IMR-90 (cell line): ENCODE results near the gene PRRC2B. TPM values are rescaled to one million over a fixed set of nuclear protein-coding genes. Genes with fewer than 3 reads are reported as not detected.

Source experiments
- ATAC-seq: fragments of 200-7000 bp; cut with Tn5 transposase; 2 replicates; pipeline ENCODE4 v1.9.1; 2020; ENCODE audit warnings: low read depth, mild to moderate bottlenecking, moderate library complexity
- BruUV-seq: library from RNA; stranded (reverse); fragments of 400-500 nt; replicated peaks from 2 replicates; lab custom pipeline; 2021; lab: Mats Ljungman, UMichigan
- CTCF ChIA-PET: fragments of 300-600 bp; formaldehyde crosslinking; extraction: SDS; loops from one replicate; lab custom pipeline; 2021; ENCODE audit warnings: antibody characterized with exemption; lab: Yijun Ruan, JAX
- POLR2A ChIA-PET: fragments of 300-600 bp; sonication (Branson Sonifier 250); formaldehyde crosslinking; loops from one replicate; lab custom pipeline; 2022; ENCODE audit warnings: antibody characterized with exemption; ENCODE audit not compliant: unreplicated experiment; lab: Charles Lee
- DNase-seq: peaks from one replicate; pipeline ENCODE4 v3.0.0; 2013
- H2AFZ ChIP-seq: replicated peaks from 2 replicates; pipeline ENCODE3; 2013; ENCODE audit warnings: low read length, mild to moderate bottlenecking; ENCODE audit not compliant: poor library complexity
- H2AK5ac ChIP-seq: 2 replicates; pipeline ENCODE4 v1.6.1; 2013; ENCODE audit warnings: low read depth, low read length, inconsistent platforms
- H2AK9ac ChIP-seq: replicated peaks from 2 replicates; pipeline ENCODE3; 2013; ENCODE audit warnings: mild to moderate bottlenecking, low read depth, low read length, moderate library complexity; ENCODE audit not compliant: poor library complexity
- H2BK120ac ChIP-seq: 2 replicates; pipeline ENCODE4 v1.6.1; 2013; ENCODE audit warnings: low read depth, low read length, inconsistent platforms
- H2BK15ac ChIP-seq: 3 replicates; pipeline ENCODE4 v1.6.1; 2013; ENCODE audit warnings: low read depth, low read length, inconsistent platforms
- H2BK20ac ChIP-seq: 2 replicates; pipeline ENCODE4 v1.6.1; 2013; ENCODE audit warnings: low read depth, mild to moderate bottlenecking, inconsistent platforms, low read length, moderate library complexity
- H2BK5ac ChIP-seq: 2 replicates; pipeline ENCODE4 v1.6.1; 2013; ENCODE audit warnings: mild to moderate bottlenecking, low read depth, low read length, inconsistent platforms; ENCODE audit not compliant: poor library complexity, severe bottlenecking
- H3K14ac ChIP-seq: replicated peaks from 2 replicates; pipeline ENCODE4 v1.6.1; 2013; ENCODE audit warnings: low read depth, low read length, inconsistent platforms
- H3K18ac ChIP-seq: 2 replicates; pipeline ENCODE4 v1.6.1; 2013; ENCODE audit warnings: low read depth, low read length, control low read depth
- H3K23ac ChIP-seq: 2 replicates; pipeline ENCODE4 v1.6.1; 2013; ENCODE audit warnings: low read depth, low read length, inconsistent platforms
- H3K27ac ChIP-seq: 2 replicates; pipeline ENCODE4 v1.5.1; 2013; ENCODE audit warnings: mild to moderate bottlenecking, control low read depth, low read length; ENCODE audit not compliant: insufficient read depth
- H3K27me3 ChIP-seq: 2 replicates; pipeline ENCODE4 v1.6.1; 2013; ENCODE audit warnings: low read length; ENCODE audit not compliant: control insufficient read depth, insufficient read depth
- H3K36me3 ChIP-seq: 2 replicates; pipeline ENCODE4 v1.6.1; 2013; ENCODE audit warnings: low read length, mixed read lengths; ENCODE audit not compliant: control insufficient read depth, insufficient read depth
- H3K4ac ChIP-seq: 2 replicates; pipeline ENCODE4 v1.6.1; 2013; ENCODE audit warnings: low read depth, low read length, inconsistent platforms
- H3K4me1 ChIP-seq: 2 replicates; pipeline ENCODE4 v1.6.1; 2013; ENCODE audit warnings: low read length, mixed read lengths; ENCODE audit not compliant: control insufficient read depth, insufficient read depth
- H3K4me2 ChIP-seq: 2 replicates; pipeline ENCODE4 v1.6.1; 2013; ENCODE audit warnings: low read depth, mild to moderate bottlenecking, control low read depth, low read length, moderate library complexity
- H3K4me3 ChIP-seq: 2 replicates; pipeline ENCODE4 v1.5.1; 2013; ENCODE audit warnings: low read depth, mild to moderate bottlenecking, control low read depth, low read length, moderate library complexity; ENCODE audit not compliant: insufficient read depth
- H3K56ac ChIP-seq: 2 replicates; pipeline ENCODE4 v1.6.1; 2013; ENCODE audit warnings: low read length, inconsistent platforms; ENCODE audit not compliant: insufficient read depth; ENCODE audit errors: extremely low read depth
- H3K79me1 ChIP-seq, 2 experiments: 2 replicates each; pipeline ENCODE4 v1.6.1; 2013; ENCODE audit warnings: low read length in 2 of 2, inconsistent platforms in 1 of 2, low read depth in 1 of 2
- H3K9ac ChIP-seq: 2 replicates; pipeline ENCODE4 v1.6.1; 2013; ENCODE audit warnings: low read depth, low read length, control low read depth
- H3K9me1 ChIP-seq: 2 replicates; pipeline ENCODE4 v1.6.1; 2013; ENCODE audit warnings: low read length, inconsistent platforms; ENCODE audit not compliant: insufficient read depth
- H3K9me3 ChIP-seq: 2 replicates; pipeline ENCODE4 v1.6.1; 2013; ENCODE audit warnings: low read length; ENCODE audit not compliant: control insufficient read depth, insufficient read depth
- H4K20me1 ChIP-seq: 2 replicates; pipeline ENCODE4 v1.6.1; 2013; ENCODE audit warnings: low read length, inconsistent platforms; ENCODE audit not compliant: insufficient read depth
- H4K5ac ChIP-seq: 2 replicates; pipeline ENCODE4 v1.6.1; 2013; ENCODE audit warnings: mild to moderate bottlenecking, low read depth, low read length, control low read depth
- H4K8ac ChIP-seq, 2 experiments: 2 replicates each; pipeline ENCODE4 v1.6.1; 2013; ENCODE audit warnings: low read depth in 2 of 2, low read length in 2 of 2, control low read depth in 1 of 2, inconsistent platforms in 1 of 2
- H4K91ac ChIP-seq: 2 replicates; pipeline ENCODE4 v1.6.1; 2013; ENCODE audit warnings: low read depth, low read length, inconsistent platforms; ENCODE audit not compliant: insufficient read depth
- RAD21 ChIP-seq: IDR thresholded peaks from 2 replicates; pipeline ENCODE4 v1.6.1; 2012; ENCODE audit warnings: low read length, improper control_type of control experiment
- RFX5 ChIP-seq: IDR thresholded peaks from 2 replicates; pipeline ENCODE4 v1.8.0; 2012; ENCODE audit warnings: low read depth, mild to moderate bottlenecking, low read length, moderate library complexity
- SMC3 ChIP-seq: fragments of 150-350 bp; IDR thresholded peaks from 2 replicates; pipeline ENCODE4 v1.6.1; 2016; ENCODE audit warnings: low read depth, mild to moderate bottlenecking, antibody characterized with exemption, low read length, moderate library complexity
- WGBS, 2 experiments: methylation state at CpG; one replicate each; pipeline versions ENCODE4 v1.1.5 to v1.1.7; 2013; ENCODE audit warnings: missing lambda C conversion rate in 2 of 2; ENCODE audit not compliant: insufficient read length in 1 of 2; ENCODE audit errors: extremely low coverage in 2 of 2; 5-methylcytosine and 5-hydroxymethylcytosine counted together
- dilution Hi-C: fragments of 300-500 bp; cut with HindIII; formaldehyde crosslinking; loops from one replicate; pipeline ENCODE4 v1.14.3; 2018; ENCODE audit warnings: low sequenced_read_pairs; ENCODE audit not compliant: unreplicated experiment
- in situ Hi-C: fragments of 300-500 bp; cut with MboI; formaldehyde crosslinking; loops from 3 replicates; pipeline ENCODE4 v1.14.3; 2019; ENCODE audit warnings: low sequenced_read_pairs, inconsistent platforms, mixed read lengths
- intact Hi-C: fragments of 100-400 bp; cut with micrococcal nuclease; formaldehyde crosslinking; loops from 2 replicates; pipeline ENCODE4 v1.10.0; 2022
- polyA plus RNA-seq, 3 experiments: library from polyadenylated mRNA; depleted of rRNA; stranded (reverse); fragments of >200 nt; gene quantifications; 2 replicates each; pipeline ENCODE4 v1.2.3, GENCODE V29; 2012; ENCODE audit warnings: low replicate concordance in 1 of 3
- total RNA-seq: library from RNA; depleted of rRNA; stranded (reverse); fragments of >200 nt; gene quantifications from 2 replicates; pipeline ENCODE4 v1.2.3, GENCODE V29; 2012

PRRC2B gene
- total and polyA plus RNA-seq, 2 of the 4 experiments (the other 2 are of a cell fraction) = 19.4 to 39.1 TPM

DNA sequence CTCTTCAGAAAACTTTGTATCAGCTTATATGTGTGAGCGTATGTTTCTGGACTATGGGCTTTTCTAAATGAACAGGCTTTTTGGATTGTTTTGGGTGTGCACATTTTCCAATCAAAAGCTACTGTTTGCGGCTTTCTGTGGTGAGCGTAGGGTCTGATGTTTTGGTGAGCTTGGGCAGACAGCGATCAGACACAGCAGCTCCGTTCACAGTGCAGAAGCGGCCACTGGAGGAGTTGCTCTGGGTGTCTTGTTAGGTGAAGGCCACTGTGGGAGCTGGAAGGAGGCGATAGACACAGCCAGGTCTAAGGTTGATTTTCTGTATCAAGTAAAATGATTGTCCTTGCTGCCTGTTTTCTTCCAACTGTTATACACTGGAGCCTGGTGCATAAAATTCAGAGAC lies 11.1 kb downstream of the PRRC2B start:
- intact Hi-C loops = no loop called here
- no peaks in the 10 kb centered on the region for H3K36me3 ChIP-seq
- H4K8ac ChIP-seq = no peak overlapping the region
- no peak overlapping the region for H3K18ac ChIP-seq
- no TSS peak for BruUV-seq
- H3K23ac ChIP-seq = no peak overlapping the region
- peak overlapping the region; percentile 3 for H2BK5ac ChIP-seq
- H4K20me1 ChIP-seq = peaks cover 100% of the 10 kb centered on the region
- H3K56ac ChIP-seq = no peak overlapping the region
- TF ChIP-seq RAD21 (no peak), SMC3 (no peak), RFX5 (no peak)
- ChIA-PET CTCF (interaction anchor here (0.7 to 1.5 kb wide), 2 partner anchors 25 to 28 kb away, joined by 4 to 5 read pairs; no protein-coding TSS in a partner anchor), POLR2A (no interaction called here)
- no peak overlapping the region for H2BK20ac ChIP-seq
- no peak overlapping the region for H2AK9ac ChIP-seq
- no peak overlapping the region for H4K5ac ChIP-seq
- no peak overlapping the region for H3K4me3 ChIP-seq
- dilution Hi-C loops = no loop called here
- peak overlapping the region; percentile 16; the same call in 1 of the 2 replicates for H4K91ac ChIP-seq
- no peak for DNase-seq
- in situ Hi-C loops = no loop called here
- H3K4ac ChIP-seq = no peak overlapping the region
- H3K9me1 ChIP-seq = peaks cover 46% of the 10 kb centered on the region
- 0 out of 2 replicates have a peak overlapping the region, but pooled peaks have one; percentile 31 for H2AK5ac ChIP-seq
- no peak overlapping the region for H2AFZ ChIP-seq
- no peaks in the 10 kb centered on the region for H3K27me3 ChIP-seq
- peaks cover 45% of the 10 kb centered on the region for H3K4me1 ChIP-seq
- H3K9ac ChIP-seq = 0 out of 2 replicates have a peak overlapping the region, but pooled peaks have one; percentile 10
- no peaks in the 10 kb centered on the region for H3K9me3 ChIP-seq
- peak overlapping the region; percentile 1 for H3K4me2 ChIP-seq
- H2BK120ac ChIP-seq = no peak overlapping the region
- peaks cover 0 to 68% of the 10 kb centered on the region in 2 experiments; a peak in 2 of 4 replicates for H3K79me1 ChIP-seq
- no peak overlapping the region for H3K14ac ChIP-seq
- H3K27ac ChIP-seq = peak overlapping the region; percentile 36; the same call in 1 of the 2 replicates
- ATAC-seq = no peak
- no CpG with 5 or more reads among the region's 7 CpGs for WGBS, 2 experiments
- H2BK15ac ChIP-seq = no peak overlapping the region
